ENCODE measurements around the gene SMYD3. TPM values are rescaled to one million over a fixed set of nuclear protein-coding genes. Genes with fewer than 3 reads are reported as not detected.

The SMYD3 gene
- total RNA-seq, 1 experiment from 2014 or later: 25.5 TPM

GRCh38 chr1:246166841-246167240 is 340.2 kb downstream of the SMYD3 start:
- Histone ChIP-seq H3K4ac (ENCODE audit: low read depth, low read length) (no peak overlapping the region), H3K27ac (ENCODE audit: insufficient read length, low read depth, low read length) (no peak overlapping the region)
- no peak for TF ChIP-seq CTCF (conservative IDR thresholded peaks at IDR 0.05)

More at GRCh38 chr1:246166841-246167240, 340.2 kb downstream of the SMYD3 start:
- Histone ChIP-seq H4K8ac (replicated peaks; ENCODE audit: insufficient read length, low read depth, low read length) (no peak overlapping the region), H3K9ac (ENCODE audit: extremely low read depth, insufficient read length, low read length) (no peak overlapping the region), H3K14ac (ENCODE audit: insufficient read depth, low read length) (no peak overlapping the region), H2BK12ac (ENCODE audit: insufficient read length, low read depth, low read length) (no peak overlapping the region), H4K5ac (ENCODE audit: insufficient read length, low read depth, low read length) (no peak overlapping the region), H3K79me1 (ENCODE audit: insufficient read depth, low read depth, low read length, poor library complexity, severe bottlenecking) (no peaks in the 10 kb centered on the region), H2BK20ac (ENCODE audit: low read depth, low read length, poor library complexity, severe bottlenecking) (no peak overlapping the region), H2BK120ac (ENCODE audit: low read depth, low read length, poor library complexity, severe bottlenecking) (no peak overlapping the region), H2AFZ (ENCODE audit: low read length) (no peak overlapping the region), H3K4me1 (ENCODE audit: insufficient read depth, low read length) (no peaks in the 10 kb centered on the region), H3K4me2 (ENCODE audit: insufficient read depth, insufficient read length, low read length) (no peak overlapping the region), H3K18ac (ENCODE audit: insufficient read length, low read depth, low read length) (no peak overlapping the region), H3K56ac (ENCODE audit: insufficient read length, low read depth, low read length) (no peak overlapping the region), H3K27me3 (ENCODE audit: insufficient read depth, low read length) (no peaks in the 10 kb centered on the region), H2BK5ac (ENCODE audit: insufficient read length, low read length) (no peak overlapping the region), H3K23ac (ENCODE audit: insufficient read length, low read depth, low read length) (no peak overlapping the region), H3T11ph (ENCODE audit: low read length) (no peak overlapping the region), H4K20me1 (ENCODE audit: control insufficient read depth, insufficient read depth, insufficient read length) (no peaks in the 10 kb centered on the region), H3K9me3 (ENCODE audit: control insufficient read depth, low read depth, low read length) (no peaks in the 10 kb centered on the region), H2BK15ac (ENCODE audit: low read depth, low read length) (no peak overlapping the region), H3K23me2 (ENCODE audit: insufficient read length, low read depth, low read length, poor library complexity, severe bottlenecking) (no peaks in the 10 kb centered on the region), H3K79me2 (ENCODE audit: insufficient read depth, low read length) (no peaks in the 10 kb centered on the region), H2AK5ac (ENCODE audit: insufficient read length, low read length) (no peak overlapping the region), H4K91ac (ENCODE audit: insufficient read length, low read depth, low read length) (no peak overlapping the region)
- no peak for DNase-seq
- Mint-ChIP-seq H3K27me3 (ENCODE audit: low read depth) (no peaks in the 10 kb centered on the region), H3K9me3 (no peaks in the 10 kb centered on the region; a peak in 1 of 5 replicates), H3K36me3 (ENCODE audit: insufficient read depth in 1 of 3, low read depth in 3 of 3) (no peaks in the 10 kb centered on the region), H3K4me3 (no peak overlapping the region), H3K4me1 (no peaks in the 10 kb centered on the region), H3K27ac (no peak overlapping the region)
- no CpG with 5 or more reads among the region's 11 CpGs for WGBS (ENCODE audit: extremely low coverage, insufficient read length, low lambda C conversion rate)

Measured in H9 (cell line).